DMS79 (cell line): ENCODE measurements around the gene DDX10.
"Not testable (repeated sequence)": the region's sequence is repeated elsewhere in the genome, so short reads cannot be mapped to it uniquely, and the experiment has no call there.

ENCODE experiments used
- DNase-seq: peaks from one replicate; lab custom pipeline; 2025; lab: John Stamatoyannopoulos, UW

DDX10 gene

GRCh38 chr11:108774037-108774730 lies 109.3 kb downstream of the DDX10 start:
- no peak for DNase-seq

- no peak for DNase-seq
Observed at GRCh38 chr11:108775324-108775723, 110.5 kb downstream of the DDX10 start.

GRCh38 chr11:108779147-108779546 lies 114.3 kb downstream of the DDX10 start:
- not testable (repeated sequence) for DNase-seq

DNA sequence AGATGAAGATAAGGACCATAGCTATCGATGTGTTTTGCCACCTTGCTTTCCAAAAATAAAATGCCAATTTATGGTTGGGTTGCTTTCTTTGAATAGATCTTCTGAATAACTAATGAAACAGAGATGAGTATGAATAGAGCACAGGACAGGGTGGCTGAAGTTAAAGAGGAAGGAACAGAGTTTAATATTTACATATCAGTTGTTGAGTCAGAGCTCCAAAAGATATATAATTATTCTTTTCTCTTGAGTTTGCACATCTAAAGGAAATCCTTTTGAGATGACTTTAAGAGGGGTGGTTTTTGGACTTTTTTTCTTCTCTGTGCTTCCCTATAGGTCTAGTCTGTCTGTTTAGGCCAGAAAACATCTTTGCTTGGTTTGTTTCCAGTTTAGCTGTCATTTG lies 115.2 kb downstream of the DDX10 start:
- no peak for DNase-seq

DNA sequence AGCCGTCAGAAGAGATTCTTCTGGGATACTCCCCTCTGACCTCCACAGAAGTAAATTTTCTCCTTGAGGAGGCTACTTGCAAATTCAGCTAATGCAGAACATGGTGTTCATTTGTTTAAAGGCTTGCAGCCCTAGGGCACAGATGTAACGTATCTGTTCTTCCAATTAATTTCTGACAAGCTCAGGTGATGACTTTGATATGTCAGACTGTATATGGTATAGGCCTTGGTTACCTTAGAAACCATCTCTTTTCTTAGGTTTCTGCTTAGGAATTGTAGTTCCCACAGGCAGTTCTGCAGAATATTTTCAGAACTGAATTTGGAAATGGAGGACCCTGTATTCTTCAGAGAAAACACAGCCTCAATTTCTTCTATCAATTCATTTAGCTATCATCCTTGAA lies 117.1 kb downstream of the DDX10 start:
- no peak for DNase-seq

DNA sequence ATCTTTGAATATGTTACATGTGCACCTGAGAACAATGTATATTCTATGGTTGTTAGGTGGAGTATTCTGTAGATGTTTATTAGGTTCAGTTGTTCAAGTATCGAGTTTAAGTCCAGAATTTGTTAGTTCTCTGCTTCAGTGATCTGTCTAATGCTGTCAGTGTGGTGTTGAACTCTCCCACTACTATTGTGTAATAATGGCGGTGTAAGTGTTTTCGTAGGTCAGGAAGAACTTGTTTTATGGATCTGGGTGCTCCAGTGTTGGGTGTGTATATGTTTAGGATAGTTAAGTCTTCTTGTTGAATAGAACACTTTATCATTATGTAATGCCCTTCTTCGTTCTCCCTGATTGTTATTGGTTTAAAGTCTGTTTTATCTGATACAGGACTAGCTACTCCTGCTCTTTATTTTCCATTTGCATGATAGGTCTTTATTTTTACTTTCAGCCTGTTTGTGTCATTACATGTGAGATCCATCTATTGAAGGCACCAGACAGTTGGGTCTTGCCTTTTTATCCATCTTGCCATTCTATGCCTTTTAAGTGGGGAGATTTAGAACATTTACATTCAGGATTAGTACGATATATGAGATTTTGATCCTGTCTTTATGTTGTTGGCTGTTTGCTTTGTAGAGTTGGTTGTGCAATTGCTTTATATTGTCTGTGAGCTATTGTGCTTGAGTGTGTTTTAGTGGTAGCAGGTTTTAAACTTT lies 121.6 kb downstream of the DDX10 start:
- no peak for DNase-seq

GRCh38 chr11:108787105-108787504 lies 122.2 kb downstream of the DDX10 start:
- DNase-seq = no peak

GRCh38 chr11:108788565-108789199 lies 123.8 kb downstream of the DDX10 start:
- DNase-seq = no peak

GRCh38 chr11:108790501-108791299 lies 125.8 kb downstream of the DDX10 start:
- no peak for DNase-seq

GRCh38 chr11:108793138-108793537 lies 128.3 kb downstream of the DDX10 start:
- DNase-seq = no peak

DNA sequence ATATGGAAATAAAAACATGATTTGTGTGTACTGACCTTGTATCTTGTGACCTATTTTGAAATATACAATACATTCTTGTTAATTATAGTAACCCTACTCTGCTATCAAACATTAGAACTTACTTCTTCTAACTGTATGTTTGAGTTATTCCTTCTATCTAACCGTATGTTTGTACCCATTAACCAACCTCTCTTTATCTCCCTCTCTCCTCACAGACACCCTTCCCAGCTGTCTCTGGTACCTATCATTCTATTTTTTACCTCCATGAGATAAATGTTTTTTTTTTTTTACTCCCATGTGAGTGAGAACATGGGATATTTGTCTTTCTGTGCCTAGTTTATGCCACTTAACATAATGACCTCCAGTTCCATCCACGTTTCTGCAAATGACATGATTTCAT lies 128.7 kb downstream of the DDX10 start:
- no peak for DNase-seq

DNA sequence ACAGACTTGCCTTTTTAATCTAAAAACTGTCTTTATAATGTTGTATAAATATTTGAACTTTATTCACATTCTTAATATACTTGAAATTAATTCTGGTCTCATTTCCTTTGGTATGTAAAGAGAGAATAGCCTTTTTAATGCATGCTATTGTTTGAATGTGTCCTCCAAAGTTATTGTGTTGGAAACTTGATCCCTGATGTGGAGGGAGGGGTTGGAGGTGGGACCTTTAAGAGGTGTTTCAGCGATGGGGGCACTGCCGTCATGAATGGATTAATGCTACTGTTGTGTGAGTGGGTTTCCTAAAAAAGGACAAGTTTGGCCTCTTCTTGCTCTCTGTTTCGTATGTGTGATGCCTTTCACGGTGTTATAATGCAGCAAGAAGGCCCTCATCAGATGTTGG lies 131.7 kb downstream of the DDX10 start:
- no peak for DNase-seq

- DNase-seq = no peak
Observed at GRCh38 chr11:108797578-108798100, 132.8 kb downstream of the DDX10 start.

DNA sequence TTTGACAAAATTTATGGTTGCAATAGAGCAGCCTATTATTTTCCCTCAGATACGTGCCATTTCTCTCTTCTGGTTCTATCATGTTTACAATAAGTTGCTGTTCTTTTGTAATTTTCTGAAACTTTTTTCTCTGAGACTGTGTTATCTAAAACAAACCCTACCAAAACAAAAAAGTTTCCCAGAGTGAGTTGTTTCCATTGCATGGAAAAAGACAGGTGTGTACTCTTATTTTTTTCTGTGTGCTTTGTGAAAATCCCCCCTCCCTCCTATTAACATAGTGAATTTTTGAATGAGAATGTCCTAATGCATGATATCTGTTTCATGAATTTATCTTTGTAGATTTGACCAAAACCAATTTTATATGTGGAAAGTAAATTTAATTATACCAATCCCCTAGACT lies 137.6 kb downstream of the DDX10 start:
- no peak for DNase-seq

- DNase-seq = no peak
Observed at GRCh38 chr11:108803776-108804175, 138.9 kb downstream of the DDX10 start.

DNA sequence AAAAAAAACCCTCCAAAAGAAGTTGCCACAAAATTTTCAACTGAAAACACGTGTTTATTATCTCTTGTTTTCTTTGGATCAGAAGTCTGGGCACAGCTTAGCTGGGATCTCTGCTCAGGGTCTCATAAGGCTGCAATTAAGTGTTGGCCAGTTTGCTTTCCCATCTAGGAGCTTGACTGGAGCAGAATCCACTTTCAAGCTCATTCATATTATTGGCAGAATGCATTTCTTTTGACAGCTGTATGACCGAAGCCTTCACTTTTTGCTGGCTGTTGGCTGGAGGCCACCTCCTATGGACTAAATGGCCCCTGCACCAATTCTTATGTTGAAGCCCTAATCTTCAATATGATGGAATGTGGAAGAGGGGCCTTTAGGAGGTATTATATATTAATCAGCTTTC lies 139.6 kb downstream of the DDX10 start:
- no peak for DNase-seq

DNA sequence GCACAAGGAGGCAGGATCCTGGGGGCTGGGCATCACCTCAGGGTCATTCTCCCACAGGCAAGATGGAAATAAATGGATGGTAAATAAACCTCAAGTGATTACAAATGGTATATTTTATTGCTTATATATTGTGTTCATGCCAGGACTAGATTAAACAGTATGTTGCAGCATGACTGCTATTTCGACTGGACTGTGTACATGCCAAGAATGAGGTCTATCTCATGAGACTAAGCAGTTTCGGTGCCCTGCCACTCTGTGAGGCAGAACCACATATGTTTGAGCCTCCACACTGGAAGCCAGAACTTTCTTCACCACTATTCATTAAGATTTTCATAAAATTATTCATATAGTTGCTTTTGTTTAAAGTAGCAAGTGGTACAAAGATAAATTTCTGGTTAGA lies 140.2 kb downstream of the DDX10 start:
- DNase-seq = no peak

GRCh38 chr11:108807262-108807661 lies 142.4 kb downstream of the DDX10 start:
- DNase-seq = no peak

- DNase-seq = no peak
Observed at GRCh38 chr11:108813086-108813485, 148.2 kb downstream of the DDX10 start.

GRCh38 chr11:108817976-108818375 lies 153.1 kb downstream of the DDX10 start:
- DNase-seq = no peak

DNA sequence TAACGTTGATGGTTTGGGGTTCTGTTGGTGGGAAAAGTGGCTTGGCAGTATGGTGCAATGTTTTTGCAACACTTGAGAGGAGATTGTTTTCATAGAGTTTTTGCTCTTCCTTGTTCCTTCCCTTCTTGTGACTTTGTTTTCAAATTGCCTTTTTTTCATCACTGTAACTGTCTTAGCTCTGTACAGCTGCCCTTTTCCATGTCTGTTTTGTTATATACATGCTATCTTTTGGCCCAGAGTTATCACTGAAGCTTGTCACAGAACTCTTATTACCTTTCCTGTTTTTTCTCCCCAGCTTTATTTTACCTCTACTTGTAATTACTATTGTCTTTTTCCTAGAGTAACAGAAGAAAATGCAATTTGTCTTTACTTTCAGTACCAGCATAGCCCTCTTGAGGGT lies 154.1 kb downstream of the DDX10 start:
- DNase-seq = no peak

- DNase-seq = no peak
Observed at GRCh38 chr11:108819957-108820356, 155.1 kb downstream of the DDX10 start.
